HEK293T (cell line): Measurements from ENCODE around the gene OR7G1.

Experiments
- BHLHE40 ChIP-seq: fragments of 450-650 bp; IDR thresholded peaks from 2 replicates; pipeline ENCODE4 v1.6.1; 2016; ENCODE audit warnings: mild to moderate bottlenecking, moderate library complexity, borderline replicate concordance
- NFRKB ChIP-seq: fragments of 450-650 bp; IDR thresholded peaks from 2 replicates; pipeline ENCODE4 v1.6.1; 2016; ENCODE audit warnings: mild to moderate bottlenecking, moderate library complexity
- SUZ12 ChIP-seq: fragments of 450-650 bp; IDR thresholded peaks from 2 replicates; pipeline ENCODE4 v1.6.1; 2016; ENCODE audit warnings: mild to moderate bottlenecking
- ZNF384 ChIP-seq: fragments of 450-650 bp; IDR thresholded peaks from 2 replicates; pipeline ENCODE4 v1.6.1; 2016

GRCh38 chr19:9126900-9127405, 11.4 kb upstream of the OR7G1 start, which contains the start of gene OR7G3:
- no peak for TF ChIP-seq BHLHE40
- TF ChIP-seq NFRKB: no peak
- TF ChIP-seq SUZ12: no peak
- no peak for TF ChIP-seq ZNF384
